HG03520 (cell line): ENCODE measurements around the gene GPR83.
"Not testable (repeated sequence)": the region's sequence is repeated elsewhere in the genome, so short reads cannot be mapped to it uniquely, and the experiment has no call there.

Experiments used
- ATAC-seq: cut with Tn5 transposase; IDR thresholded peaks from one replicate; pipeline ENCODE4 v1.9.1; 2021; ENCODE audit warnings: mild to moderate bottlenecking, moderate library complexity; ENCODE audit not compliant: unreplicated experiment

GPR83 gene

GRCh38 chr11:94376841-94377240 is 24.4 kb downstream of the GPR83 start:
- ATAC-seq: no peak

GRCh38 chr11:94370576-94370975 is 30.6 kb downstream of the GPR83 start:
- not testable (repeated sequence) for ATAC-seq

- ATAC-seq: not testable (repeated sequence)
Measured at GRCh38 chr11:94350850-94351563, 50.2 kb downstream of the GPR83 start.

- not testable (repeated sequence) for ATAC-seq
Measured at GRCh38 chr11:94346311-94346710, 54.9 kb downstream of the GPR83 start.

- ATAC-seq: no peak
Measured at GRCh38 chr11:94343495-94343894, 57.7 kb downstream of the GPR83 start.

GRCh38 chr11:94342250-94342649 is 59.0 kb downstream of the GPR83 start:
- ATAC-seq: no peak

- no peak for ATAC-seq
Measured at GRCh38 chr11:94338651-94339050, 62.6 kb downstream of the GPR83 start.

GRCh38 chr11:94336033-94336432 is 65.2 kb downstream of the GPR83 start:
- no peak for ATAC-seq

- no peak for ATAC-seq
Measured at GRCh38 chr11:94332814-94333213, 68.4 kb downstream of the GPR83 start.

GRCh38 chr11:94330789-94331188 is 70.4 kb downstream of the GPR83 start:
- ATAC-seq: no peak

- ATAC-seq: no peak
Measured at GRCh38 chr11:94329501-94329900, 71.7 kb downstream of the GPR83 start.

- ATAC-seq: no peak
Measured at GRCh38 chr11:94328587-94329080, 72.6 kb downstream of the GPR83 start.
